A549 treated with dexamethasone at 1 μM for 4 hours (cell line): ENCODE results near the gene SPOCK3. TPM values are rescaled to one million over a fixed set of nuclear protein-coding genes. Genes with fewer than 3 reads are reported as not detected.

ENCODE experiments used
- total RNA-seq: library from RNA; stranded (reverse); fragments of 200-300 nt; extraction: Qiagen RNA extraction; gene quantifications from 5 replicates; pipeline ENCODE4 v1.2.3, GENCODE V29; 2022

The SPOCK3 gene
- total RNA-seq, result 0.17 to 0.26 TPM (median 0.22 TPM) in 5 replicates

DNA sequence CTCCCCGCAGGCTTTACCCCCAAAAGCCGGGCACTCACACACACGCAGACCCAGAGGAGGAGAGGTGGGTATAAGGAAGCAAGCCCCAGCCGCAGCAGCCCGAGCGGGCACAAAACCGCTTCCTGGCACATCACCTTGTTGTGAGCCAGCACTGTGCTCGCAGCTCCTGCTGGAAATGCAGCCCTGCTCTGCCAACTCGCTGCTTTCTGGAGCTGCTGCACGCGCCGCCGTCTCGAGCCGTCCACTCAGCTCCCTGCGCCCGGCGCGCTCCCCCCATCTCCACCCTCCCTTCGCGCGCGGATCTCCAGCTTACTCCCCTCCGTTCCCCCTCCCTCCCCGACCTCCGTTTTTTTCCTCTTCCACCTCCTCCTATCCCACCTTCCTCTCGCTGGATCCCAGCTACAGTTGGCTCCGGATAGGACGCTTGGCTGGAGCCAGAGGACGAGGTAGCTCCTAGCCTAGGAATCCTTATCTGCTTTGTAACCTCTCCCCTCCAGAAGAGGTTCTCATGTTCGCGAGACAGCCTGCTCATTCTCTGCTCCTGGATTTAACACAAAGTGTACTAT, at the start of gene SPOCK3:
SPOCK3 (minus strand) TSS at position 179 of the 566 bp plus-strand sequence.

